ENCODE results near the gene GGPS1.

DNA sequence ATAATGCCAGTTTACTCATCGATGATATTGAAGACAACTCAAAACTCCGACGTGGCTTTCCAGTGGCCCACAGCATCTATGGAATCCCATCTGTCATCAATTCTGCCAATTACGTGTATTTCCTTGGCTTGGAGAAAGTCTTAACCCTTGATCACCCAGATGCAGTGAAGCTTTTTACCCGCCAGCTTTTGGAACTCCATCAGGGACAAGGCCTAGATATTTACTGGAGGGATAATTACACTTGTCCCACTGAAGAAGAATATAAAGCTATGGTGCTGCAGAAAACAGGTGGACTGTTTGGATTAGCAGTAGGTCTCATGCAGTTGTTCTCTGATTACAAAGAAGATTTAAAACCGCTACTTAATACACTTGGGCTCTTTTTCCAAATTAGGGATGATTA, 13.7 kb downstream of the GGPS1 start:
- TF ChIP-seq POLR2A (IDR thresholded peaks at IDR 0.05; ENCODE audit: low read length) (no peak), GATA1 (IDR thresholded peaks at IDR 0.05; ENCODE audit: low read depth, low read length) (no peak)
